ENCODE data around the gene IQGAP1.

Gene IQGAP1

GRCh38 chr15:90449206-90449735, 61.2 kb downstream of the IQGAP1 start:
- no peak for DNase-seq

GRCh38 chr15:90451053-90451850, 63.2 kb downstream of the IQGAP1 start:
- peak; percentile 39 for DNase-seq

GRCh38 chr15:90456236-90456635, 68.2 kb downstream of the IQGAP1 start:
- no peak for DNase-seq

GRCh38 chr15:90458061-90458460, 70.0 kb downstream of the IQGAP1 start:
- DNase-seq: no peak

- no peak for DNase-seq
Measured at GRCh38 chr15:90459368-90459767, 71.3 kb downstream of the IQGAP1 start.

GRCh38 chr15:90460142-90460824, 72.2 kb downstream of the IQGAP1 start:
- no peak for DNase-seq

- no peak for DNase-seq
Measured at GRCh38 chr15:90463381-90463780, 75.3 kb downstream of the IQGAP1 start.

GRCh38 chr15:90465140-90465929, 77.3 kb downstream of the IQGAP1 start:
- DNase-seq: no peak

GRCh38 chr15:90465930-90466567, 78.0 kb downstream of the IQGAP1 start:
- DNase-seq: no peak

- DNase-seq: no peak
Measured at GRCh38 chr15:90469723-90470122, 81.7 kb downstream of the IQGAP1 start.

- DNase-seq: no peak
Measured at GRCh38 chr15:90470453-90470852, 82.4 kb downstream of the IQGAP1 start.

GRCh38 chr15:90471126-90471525, 83.1 kb downstream of the IQGAP1 start:
- no peak for DNase-seq

GRCh38 chr15:90471769-90472168, 83.7 kb downstream of the IQGAP1 start:
- DNase-seq: no peak

GRCh38 chr15:90478846-90479481, 90.9 kb downstream of the IQGAP1 start:
- DNase-seq: no peak

- no peak for DNase-seq
Measured at GRCh38 chr15:90479656-90480055, 91.6 kb downstream of the IQGAP1 start.

- DNase-seq: no peak
Measured at GRCh38 chr15:90481023-90481422, 93.0 kb downstream of the IQGAP1 start.

- DNase-seq: no peak
Measured at GRCh38 chr15:90482124-90483011, 94.3 kb downstream of the IQGAP1 start.

- no peak for DNase-seq
Measured at GRCh38 chr15:90483012-90483307, 94.9 kb downstream of the IQGAP1 start.

GRCh38 chr15:90483637-90484036, 95.6 kb downstream of the IQGAP1 start:
- no peak for DNase-seq

GRCh38 chr15:90487186-90487585, 99.1 kb downstream of the IQGAP1 start:
- no peak for DNase-seq

- no peak for DNase-seq
Measured at GRCh38 chr15:90489514-90489913, 101.5 kb downstream of the IQGAP1 start.

Measured in NCI-H510A (cell line).